SK-N-SH treated with all-trans-retinoic acid at 6 μM for 48 hours (cell line): ENCODE data around the gene LAMTOR1.

ENCODE experiments used
- CREB5 ChIP-seq: fragments of 250-450 bp; sonication (Bioruptor Pico); IDR thresholded peaks from 2 replicates; pipeline ENCODE4 v1.5.1; 2020; ENCODE audit warnings: low read depth, mild to moderate bottlenecking, moderate library complexity
- PATZ1 ChIP-seq: fragments of 250-450 bp; sonication (Bioruptor Pico); IDR thresholded peaks from 2 replicates; pipeline ENCODE4 v1.8.0; 2020; ENCODE audit warnings: mild to moderate bottlenecking, moderate library complexity, borderline replicate concordance
- PPARA ChIP-seq: fragments of 250-450 bp; sonication (Bioruptor Pico); IDR thresholded peaks from 2 replicates; pipeline ENCODE4 v1.5.0; 2020; ENCODE audit warnings: mild to moderate bottlenecking, borderline replicate concordance
- TCF4 ChIP-seq: fragments of 250-450 bp; sonication (Bioruptor Pico); IDR thresholded peaks from 2 replicates; pipeline ENCODE4 v1.8.0; 2021; ENCODE audit warnings: mild to moderate bottlenecking, moderate library complexity, borderline replicate concordance
- ZFP30 ChIP-seq: fragments of 450-650 bp; formaldehyde crosslinking; IDR thresholded peaks from 2 replicates; pipeline ENCODE4 v1.5.0; 2022; ENCODE audit warnings: mild to moderate bottlenecking, moderate library complexity

- no peak for TF ChIP-seq PATZ1
- no peak for TF ChIP-seq PPARA
- TF ChIP-seq ZFP30 = no peak
- TF ChIP-seq CREB5 (CRISPR knock-in tag) = no peak
- no peak for TF ChIP-seq TCF4 (CRISPR knock-in tag)
Measured at GRCh38 chr11:72072348-72072747, 30.7 kb downstream of the LAMTOR1 start.
